Gastrocnemius medialis (tissue), 4 donors: Measurements from ENCODE around the gene LRATD1.

Experiments used
- CTCF ChIP-seq, 5 experiments: fragments of 450-650 bp in 3 of 5; fragments of 200-600 bp in 2 of 5; sonication (generic) in 2 of 5; IDR thresholded peaks in 4 of 5; conservative IDR thresholded peaks in 1 of 5; 1 replicate in 4 of 5; 2 replicates in 1 of 5; pipeline ENCODE4 v1.5.1; 2016 to 2019; ENCODE audit warnings: antibody characterized with exemption in 5 of 5, mild to moderate bottlenecking in 3 of 5, moderate library complexity in 3 of 5
- POLR2A ChIP-seq, 2 donors: fragments of 450-650 bp; IDR thresholded peaks; one replicate each; pipeline ENCODE4 v1.6.1; 2017; ENCODE audit warnings: antibody characterized with exemption in 2 of 2, mild to moderate bottlenecking in 2 of 2, moderate library complexity in 2 of 2

- TF ChIP-seq CTCF (IDR thresholded peaks at IDR 0.05 in 4 of 5, conservative IDR thresholded peaks at IDR 0.05 in 1 of 5) (no peak), POLR2A (IDR thresholded peaks at IDR 0.05) (no peak)
Observed at GRCh38 chr2:14621906-14622549, 10.5 kb upstream of the LRATD1 start.
